ENCODE results near the gene C11orf21. TPM values are rescaled to one million over a fixed set of nuclear protein-coding genes. Genes with fewer than 3 reads are reported as not detected.

C11orf21 gene
- total RNA-seq, 1 donor from 2014 or later = 20.4 TPM

Other genes with a start within 250 kb of the C11orf21 start
- 0.17 and 0.32 TPM in 2 replicates for gene IGF2, start 162.5 kb downstream of the C11orf21 start, total RNA-seq
- gene INS, start 140.7 kb downstream of the C11orf21 start, total RNA-seq = not detected in 2 replicates
- gene TH, start 130.1 kb downstream of the C11orf21 start, total RNA-seq = not detected in 2 replicates
- 0.24 TPM in 1 of 2 replicates, not detected in the other for gene ASCL2, start 31.3 kb downstream of the C11orf21 start, total RNA-seq
- gene TSPAN32, start 95 bp upstream of the C11orf21 start, total RNA-seq = 21.6 and 23.1 TPM in 2 replicates
- 184 and 189 TPM in 2 replicates for gene CD81, start 75.4 kb upstream of the C11orf21 start, total RNA-seq
- gene TSSC4, start 98.8 kb upstream of the C11orf21 start, total RNA-seq = 51.6 and 55.3 TPM in 2 replicates
- not detected in 2 replicates for gene TRPM5, start 142.6 kb upstream of the C11orf21 start, total RNA-seq
- gene KCNQ1, start 143.1 kb upstream of the C11orf21 start, total RNA-seq = 15.8 and 16.9 TPM in 2 replicates

Measured in T-helper 1 cell treated with Interleukin-12 subunit alpha and Interleukin-12 subunit beta and Interleukin-4 antibody, amounts not matched to agents 30 ng/mL and 1 ng/mL, for 36 hours (primary cell).